Panc1 (cell line): ENCODE measurements around the gene CCDC57. TPM values are rescaled to one million over a fixed set of nuclear protein-coding genes. Genes with fewer than 3 reads are reported as not detected.

ENCODE experiments used
- ATAC-seq: fragments of 200-7000 bp; cut with Tn5 transposase; 2 replicates; pipeline ENCODE4 v1.9.1; 2020; ENCODE audit warnings: mild to moderate bottlenecking, moderate library complexity
- BruUV-seq: library from RNA; stranded (reverse); fragments of 400-500 nt; replicated peaks from 2 replicates; lab custom pipeline; 2021; lab: Mats Ljungman, UMichigan
- CTCF ChIA-PET: fragments of 300-600 bp; sonication (Branson Sonifier 250); formaldehyde crosslinking; loops from one replicate; lab custom pipeline; 2022; ENCODE audit warnings: antibody characterized with exemption; lab: Charles Lee
- POLR2A ChIA-PET: fragments of 300-600 bp; sonication (Branson Sonifier 250); formaldehyde crosslinking; loops from one replicate; lab custom pipeline; 2022; ENCODE audit warnings: antibody characterized with exemption; lab: Charles Lee
- DNase-seq: peaks from one replicate; pipeline ENCODE4 v3.0.0-alpha.2; 2010; ENCODE audit warnings: low read depth, low spot score
- H3K27ac ChIP-seq: 2 replicates; pipeline ENCODE4 v1.5.1; 2011; ENCODE audit warnings: mild to moderate bottlenecking, low read length, inconsistent platforms
- H3K27me3 ChIP-seq: fragments of 200-500 bp; sonication (Bioruptor generic); 2 replicates; pipeline ENCODE4 v1.6.0; 2014; ENCODE audit warnings: low read length, inconsistent platforms; ENCODE audit not compliant: control insufficient read depth, insufficient read depth
- H3K36me3 ChIP-seq: fragments of 200-500 bp; sonication (Bioruptor generic); 2 replicates; pipeline ENCODE4 v1.5.1; 2014; ENCODE audit warnings: inconsistent platforms, mild to moderate bottlenecking, low read length, moderate library complexity; ENCODE audit not compliant: control insufficient read depth, insufficient read depth
- H3K4me1 ChIP-seq: 2 replicates; pipeline ENCODE4 v1.5.1; 2011; ENCODE audit warnings: inconsistent platforms, mild to moderate bottlenecking, low read length, moderate library complexity; ENCODE audit not compliant: control insufficient read depth, insufficient read depth
- H3K4me3 ChIP-seq, 2 experiments: 2 replicates each; pipeline ENCODE4 v1.5.1; 2011 to 2012; ENCODE audit warnings: low read depth in 2 of 2, low read length in 2 of 2, mild to moderate bottlenecking in 2 of 2, inconsistent platforms in 1 of 2, moderate library complexity in 1 of 2
- H3K9me3 ChIP-seq: fragments of 200-500 bp; sonication (Bioruptor generic); 2 replicates; pipeline ENCODE4 v1.5.1; 2014; ENCODE audit warnings: low read depth, mild to moderate bottlenecking, inconsistent platforms, low read length, moderate library complexity; ENCODE audit not compliant: control insufficient read depth, insufficient read depth
- POLR2AphosphoS5 ChIP-seq: IDR thresholded peaks from 2 replicates; pipeline ENCODE4 v1.6.1; 2012; ENCODE audit warnings: mild to moderate bottlenecking, low read depth, low read length, moderate library complexity
- SIN3A ChIP-seq: IDR thresholded peaks from 2 replicates; pipeline ENCODE4 v1.6.1; 2012; ENCODE audit warnings: low read depth, mild to moderate bottlenecking, low read length, moderate library complexity, borderline replicate concordance; ENCODE audit not compliant: insufficient read depth
- TCF7L2 ChIP-seq: IDR thresholded peaks from 2 replicates; pipeline ENCODE4 v1.6.1; 2011; ENCODE audit warnings: mild to moderate bottlenecking, low read depth, low read length, inconsistent platforms
- in situ Hi-C: cut with HindIII; loops from 2 replicates; pipeline ENCODE4 v1.10.0; 2016; ENCODE audit warnings: low sequenced_read_pairs, low pct_unique_long_range_greater_than_20kb
- intact Hi-C: fragments of 100-400 bp; cut with micrococcal nuclease; formaldehyde crosslinking; loops from one replicate; pipeline ENCODE4 v1.10.0; 2022; ENCODE audit not compliant: unreplicated experiment
- total RNA-seq: library from RNA; stranded (reverse); gene quantifications from one replicate; pipeline ENCODE4 v1.2.1, GENCODE V29; 2021; ENCODE audit not compliant: unreplicated experiment
- TF ChIP-seq, protein P1 (sequence below): fragments of 450-650 bp; IDR thresholded peaks from 2 replicates; pipeline ENCODE4 v1.5.1; 2017; ENCODE audit warnings: mild to moderate bottlenecking
- TF ChIP-seq, protein P2 (sequence below), 2 experiments: IDR thresholded peaks; 2 replicates each; pipeline ENCODE4 v1.6.1; 2011 to 2012; ENCODE audit warnings: low read depth in 2 of 2, control low read depth in 1 of 2, low read length in 1 of 2, mild to moderate bottlenecking in 1 of 2, moderate library complexity in 1 of 2; ENCODE audit not compliant: insufficient read depth in 1 of 2

CCDC57 gene
- total RNA-seq, 1 experiment from 2014 or later, result 63.6 TPM

DNA sequence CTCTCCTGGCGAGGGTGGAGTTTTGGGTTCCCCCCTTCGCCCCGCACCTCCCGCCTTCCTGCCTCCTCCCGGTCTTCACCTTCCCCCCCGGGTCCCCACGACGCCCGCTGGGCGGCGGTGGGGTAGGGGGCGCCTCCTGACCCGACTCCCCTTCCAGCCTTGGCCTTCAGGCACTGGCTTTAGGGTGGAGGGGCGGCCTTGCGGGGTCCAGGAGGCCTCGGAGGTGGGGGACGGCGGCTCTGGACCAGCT, 18.6 kb upstream of the CCDC57 start:
- Histone ChIP-seq H3K4me3 (peak overlapping the region; percentile 72 to 97), H3K27ac (peak overlapping the region; percentile 94), H3K9me3 (no peaks in the 10 kb centered on the region), H3K36me3 (peaks cover 15% of the 10 kb centered on the region), H3K27me3 (no peaks in the 10 kb centered on the region), H3K4me1 (peaks cover 52% of the 10 kb centered on the region)
- in situ Hi-C loops, result no loop called here
- intact Hi-C loops, result loop anchor here (10.0 kb wide), 1 partner anchor 126 kb away; no protein-coding TSS in a partner anchor
- POLR2A ChIA-PET, result no interaction called here
- ATAC-seq, result peak; percentile 14; the same call in 1 of the 2 replicates
- TF ChIP-seq TCF7L2 (no peak), POLR2AphosphoS5 (no peak), SIN3A (no peak)
- TF ChIP-seq, protein P1, sequence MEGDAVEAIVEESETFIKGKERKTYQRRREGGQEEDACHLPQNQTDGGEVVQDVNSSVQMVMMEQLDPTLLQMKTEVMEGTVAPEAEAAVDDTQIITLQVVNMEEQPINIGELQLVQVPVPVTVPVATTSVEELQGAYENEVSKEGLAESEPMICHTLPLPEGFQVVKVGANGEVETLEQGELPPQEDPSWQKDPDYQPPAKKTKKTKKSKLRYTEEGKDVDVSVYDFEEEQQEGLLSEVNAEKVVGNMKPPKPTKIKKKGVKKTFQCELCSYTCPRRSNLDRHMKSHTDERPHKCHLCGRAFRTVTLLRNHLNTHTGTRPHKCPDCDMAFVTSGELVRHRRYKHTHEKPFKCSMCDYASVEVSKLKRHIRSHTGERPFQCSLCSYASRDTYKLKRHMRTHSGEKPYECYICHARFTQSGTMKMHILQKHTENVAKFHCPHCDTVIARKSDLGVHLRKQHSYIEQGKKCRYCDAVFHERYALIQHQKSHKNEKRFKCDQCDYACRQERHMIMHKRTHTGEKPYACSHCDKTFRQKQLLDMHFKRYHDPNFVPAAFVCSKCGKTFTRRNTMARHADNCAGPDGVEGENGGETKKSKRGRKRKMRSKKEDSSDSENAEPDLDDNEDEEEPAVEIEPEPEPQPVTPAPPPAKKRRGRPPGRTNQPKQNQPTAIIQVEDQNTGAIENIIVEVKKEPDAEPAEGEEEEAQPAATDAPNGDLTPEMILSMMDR, result no peak
- TF ChIP-seq, protein P2, sequence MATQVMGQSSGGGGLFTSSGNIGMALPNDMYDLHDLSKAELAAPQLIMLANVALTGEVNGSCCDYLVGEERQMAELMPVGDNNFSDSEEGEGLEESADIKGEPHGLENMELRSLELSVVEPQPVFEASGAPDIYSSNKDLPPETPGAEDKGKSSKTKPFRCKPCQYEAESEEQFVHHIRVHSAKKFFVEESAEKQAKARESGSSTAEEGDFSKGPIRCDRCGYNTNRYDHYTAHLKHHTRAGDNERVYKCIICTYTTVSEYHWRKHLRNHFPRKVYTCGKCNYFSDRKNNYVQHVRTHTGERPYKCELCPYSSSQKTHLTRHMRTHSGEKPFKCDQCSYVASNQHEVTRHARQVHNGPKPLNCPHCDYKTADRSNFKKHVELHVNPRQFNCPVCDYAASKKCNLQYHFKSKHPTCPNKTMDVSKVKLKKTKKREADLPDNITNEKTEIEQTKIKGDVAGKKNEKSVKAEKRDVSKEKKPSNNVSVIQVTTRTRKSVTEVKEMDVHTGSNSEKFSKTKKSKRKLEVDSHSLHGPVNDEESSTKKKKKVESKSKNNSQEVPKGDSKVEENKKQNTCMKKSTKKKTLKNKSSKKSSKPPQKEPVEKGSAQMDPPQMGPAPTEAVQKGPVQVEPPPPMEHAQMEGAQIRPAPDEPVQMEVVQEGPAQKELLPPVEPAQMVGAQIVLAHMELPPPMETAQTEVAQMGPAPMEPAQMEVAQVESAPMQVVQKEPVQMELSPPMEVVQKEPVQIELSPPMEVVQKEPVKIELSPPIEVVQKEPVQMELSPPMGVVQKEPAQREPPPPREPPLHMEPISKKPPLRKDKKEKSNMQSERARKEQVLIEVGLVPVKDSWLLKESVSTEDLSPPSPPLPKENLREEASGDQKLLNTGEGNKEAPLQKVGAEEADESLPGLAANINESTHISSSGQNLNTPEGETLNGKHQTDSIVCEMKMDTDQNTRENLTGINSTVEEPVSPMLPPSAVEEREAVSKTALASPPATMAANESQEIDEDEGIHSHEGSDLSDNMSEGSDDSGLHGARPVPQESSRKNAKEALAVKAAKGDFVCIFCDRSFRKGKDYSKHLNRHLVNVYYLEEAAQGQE (IDR thresholded peaks at IDR 0.05; ENCODE audit: insufficient read depth in 1 of 2, low read depth in 2 of 2, low read length in 1 of 2), result no peak
- no TSS peak for BruUV-seq
- CTCF ChIA-PET, result no interaction called here
- DNase-seq, result no peak

- H3K27ac ChIP-seq, result peak overlapping the region; percentile 98
- intact Hi-C loops (loop anchor here (10.0 kb wide), 1 partner anchor 126 kb away; no protein-coding TSS in a partner anchor), in situ Hi-C loops (no loop called here)
- TF ChIP-seq, protein P1, result no peak; the same call in 1 of the 2 replicates
- TF ChIP-seq POLR2AphosphoS5 (peak; percentile 91), TCF7L2 (no peak), SIN3A (peak; percentile 95; the same call in 1 of the 2 replicates)
- TF ChIP-seq, protein P2 (IDR thresholded peaks at IDR 0.05; ENCODE audit: insufficient read depth in 1 of 2, low read depth in 2 of 2, low read length in 1 of 2), result 0 out of 4 replicates have a peak, but pooled peaks of 1 of the 2 experiments have one; percentile 16
- ChIA-PET POLR2A (no interaction called here), CTCF (no interaction called here)
- ATAC-seq (peak; percentile 56), DNase-seq (no peak)
- peaks cover 15% of the 10 kb centered on the region for H3K36me3 ChIP-seq
- H3K9me3 ChIP-seq, result no peaks in the 10 kb centered on the region
- H3K4me1 ChIP-seq, result peaks cover 47% of the 10 kb centered on the region
- BruUV-seq, result no TSS peak
- no peaks in the 10 kb centered on the region for H3K27me3 ChIP-seq
- peak overlapping the region; percentile 72 to 97 for H3K4me3 ChIP-seq
Observed at GRCh38 chr17:82230609-82231311, 18.1 kb upstream of the CCDC57 start.
